GM12878 (cell line): Measurements from ENCODE around the gene RFK. TPM values are rescaled to one million over a fixed set of nuclear protein-coding genes. Genes with fewer than 3 reads are reported as not detected.

ENCODE experiments used
- ASH2L ChIP-seq: fragments of 300-600, 200-600 bp; sonication (generic); IDR thresholded peaks from 2 replicates; pipeline ENCODE4 v1.6.1; 2017; ENCODE audit warnings: low read depth, mild to moderate bottlenecking, borderline replicate concordance
- ATF7 ChIP-seq: fragments of 450-650 bp; IDR thresholded peaks from 2 replicates; pipeline ENCODE4 v1.6.1; 2016; ENCODE audit warnings: low read depth, mild to moderate bottlenecking
- CBX5 ChIP-seq: sonication (generic); IDR thresholded peaks from 2 replicates; pipeline ENCODE4 v1.6.1; 2016; ENCODE audit warnings: low read depth, moderate library complexity, mild to moderate bottlenecking, inconsistent platforms
- CHD2 ChIP-seq: IDR thresholded peaks from 2 replicates; pipeline ENCODE4 v1.6.1; 2011; ENCODE audit warnings: low read depth, low read length, improper control_type of control experiment, borderline replicate concordance
- CREB1 ChIP-seq: IDR thresholded peaks from 2 replicates; pipeline ENCODE4 v1.6.1; 2012; ENCODE audit warnings: low read depth, mild to moderate bottlenecking, inconsistent platforms
- HDAC2 ChIP-seq: fragments of 200-600 bp; sonication (generic); IDR thresholded peaks from 2 replicates; pipeline ENCODE4 v1.6.1; 2017
- JUND ChIP-seq: IDR thresholded peaks from 2 replicates; pipeline ENCODE4 v1.6.1; 2012; ENCODE audit warnings: low read depth, mild to moderate bottlenecking, low read length, improper control_type of control experiment, moderate library complexity
- MXI1 ChIP-seq: fragments of 150-350 bp; IDR thresholded peaks from 2 replicates; pipeline ENCODE4 v1.6.1; 2011; ENCODE audit warnings: low read depth, mild to moderate bottlenecking, inconsistent platforms, low read length, improper control_type of control experiment
- MYB ChIP-seq: fragments of 150-350 bp; IDR thresholded peaks from 2 replicates; pipeline ENCODE4 v1.6.1; 2014; ENCODE audit warnings: mild to moderate bottlenecking, low read depth, low read length, borderline replicate concordance
- NRF1 ChIP-seq: conservative IDR thresholded peaks from 2 replicates; pipeline ENCODE4 v1.6.1; 2011; ENCODE audit warnings: mild to moderate bottlenecking, low read depth, low read length, improper control_type of control experiment
- POLR2AphosphoS5 ChIP-seq: IDR thresholded peaks from 2 replicates; pipeline ENCODE4 v1.6.1; 2011; ENCODE audit warnings: mild to moderate bottlenecking, low read length, inconsistent platforms
- POU2F2 ChIP-seq: IDR thresholded peaks from 3 replicates; pipeline ENCODE4 v1.6.1; 2011; ENCODE audit warnings: low read depth, mild to moderate bottlenecking, low read length, borderline replicate concordance
- RCOR1 ChIP-seq: conservative IDR thresholded peaks from 2 replicates; pipeline ENCODE4 v1.6.1; 2012; ENCODE audit warnings: low read depth, low read length, improper control_type of control experiment
- SMAD5 ChIP-seq: IDR thresholded peaks from 2 replicates; pipeline ENCODE4 v1.6.1; 2016; ENCODE audit warnings: antibody characterized with exemption, low read depth
- SREBF1 ChIP-seq: IDR thresholded peaks from 2 replicates; pipeline ENCODE4 v1.6.1; 2012; ENCODE audit warnings: mild to moderate bottlenecking, low read length
- SREBF2 ChIP-seq: IDR thresholded peaks from 2 replicates; pipeline ENCODE4 v1.6.1; 2012; ENCODE audit warnings: mild to moderate bottlenecking, low read length
- TBL1XR1 ChIP-seq: IDR thresholded peaks from 2 replicates; pipeline ENCODE4 v1.6.1; 2012; ENCODE audit warnings: low read depth, low read length, improper control_type of control experiment
- YBX1 ChIP-seq: fragments of 450-650 bp; IDR thresholded peaks from 2 replicates; pipeline ENCODE4 v1.6.1; 2016; ENCODE audit warnings: antibody characterized with exemption
- ZNF207 ChIP-seq: fragments of 450-650 bp; IDR thresholded peaks from 2 replicates; pipeline ENCODE4 v1.6.1; 2014; ENCODE audit warnings: antibody characterized with exemption, mild to moderate bottlenecking, borderline replicate concordance
- polyA plus RNA-seq, 11 experiments: library from polyadenylated mRNA; depleted of rRNA in 4 of 11; unstranded in 6 of 11; stranded (reverse) in 5 of 11; fragments of >200 nt; fragmentation: Nextera tagmentation in 4 of 11; fragmentation: Illumina TruSeq in 1 of 11; extraction: Ambion mirVana in 4 of 11; extraction: Trizol in 1 of 11; gene quantifications; 1 replicate in 1 of 11; 2 replicates in 10 of 11; pipeline versions ENCODE4 v1.2.1 to v1.2.3, GENCODE V29; 2011 to 2016; ENCODE audit warnings: inconsistent platforms in 2 of 11, missing spikeins in 2 of 11, low read depth in 1 of 11
- total RNA-seq, 4 experiments: library from RNA; depleted of rRNA in 3 of 4; stranded (reverse); fragments of >200 nt in 3 of 4; fragmentation: Illumina TruSeq in 1 of 4; extraction: Trizol in 1 of 4; gene quantifications; 2 replicates each; pipeline versions ENCODE4 v1.2.1 to v1.2.3, GENCODE V29; 2013 to 2021
- TF ChIP-seq, protein P1 (sequence below): IDR thresholded peaks from 2 replicates; pipeline ENCODE4 v1.6.1; 2012; ENCODE audit warnings: low read depth, low read length, improper control_type of control experiment
- TF ChIP-seq, protein P2 (sequence below): IDR thresholded peaks from 2 replicates; pipeline ENCODE4 v1.6.1; 2012; ENCODE audit warnings: mild to moderate bottlenecking, low read depth, low read length
- TF ChIP-seq, protein P3 (sequence below): IDR thresholded peaks from 2 replicates; pipeline ENCODE4 v1.6.1; 2012; ENCODE audit warnings: improper control_type of control experiment, low read depth, low read length; ENCODE audit not compliant: insufficient replicate concordance

Gene RFK
- total and polyA plus RNA-seq, 10 of the 15 experiments (the other 5 are each of a cell fraction or from before 2014, with no cell fraction given) = 4.4 to 18.6 (median 11.6) TPM

DNA sequence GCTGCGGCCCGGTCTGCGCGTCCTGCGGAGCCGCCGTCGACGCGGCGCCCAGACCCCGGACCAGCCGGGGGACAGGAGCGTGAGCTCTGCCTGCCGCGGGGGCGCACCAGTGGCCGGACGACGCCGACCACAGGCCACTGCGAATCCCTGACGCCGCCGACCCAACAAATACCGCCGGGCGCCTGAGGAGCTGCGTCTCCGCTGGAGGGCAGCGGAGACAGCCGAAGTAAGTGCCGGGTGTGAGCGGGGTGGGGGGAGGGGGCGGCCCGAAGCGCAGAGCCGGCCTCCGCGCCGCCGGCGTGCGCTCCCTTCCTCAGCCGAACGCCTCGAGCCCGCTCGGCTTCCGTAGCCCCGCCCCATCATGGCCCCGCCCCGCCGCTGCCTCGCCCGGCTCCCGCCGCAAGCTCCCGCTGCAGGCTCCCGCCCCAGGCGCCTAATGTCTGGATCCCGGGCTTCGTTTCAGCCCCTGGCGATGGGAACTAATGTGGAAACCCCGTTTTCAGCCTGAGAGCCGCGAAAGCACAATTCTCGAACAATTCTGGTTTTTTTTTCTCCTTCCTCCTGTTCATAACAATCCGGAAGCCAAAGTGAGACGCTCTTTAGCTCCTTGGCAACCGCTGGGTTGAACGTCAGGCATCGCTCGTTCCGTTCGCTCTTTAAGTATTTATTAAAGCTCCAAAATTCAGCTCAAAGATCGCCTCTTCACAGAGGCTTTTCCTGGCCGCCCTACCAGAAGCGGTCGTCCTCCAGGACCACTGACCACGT, at the start of gene RFK (continued):
- TF ChIP-seq, protein P1, sequence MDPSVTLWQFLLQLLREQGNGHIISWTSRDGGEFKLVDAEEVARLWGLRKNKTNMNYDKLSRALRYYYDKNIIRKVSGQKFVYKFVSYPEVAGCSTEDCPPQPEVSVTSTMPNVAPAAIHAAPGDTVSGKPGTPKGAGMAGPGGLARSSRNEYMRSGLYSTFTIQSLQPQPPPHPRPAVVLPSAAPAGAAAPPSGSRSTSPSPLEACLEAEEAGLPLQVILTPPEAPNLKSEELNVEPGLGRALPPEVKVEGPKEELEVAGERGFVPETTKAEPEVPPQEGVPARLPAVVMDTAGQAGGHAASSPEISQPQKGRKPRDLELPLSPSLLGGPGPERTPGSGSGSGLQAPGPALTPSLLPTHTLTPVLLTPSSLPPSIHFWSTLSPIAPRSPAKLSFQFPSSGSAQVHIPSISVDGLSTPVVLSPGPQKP = no peak
- TF ChIP-seq ZNF207 (no peak), RCOR1 (no peak), CBX5 (no peak), CHD2 (peak; percentile 70; the same call in 1 of the 2 replicates), SREBF1 (no peak), MXI1 (peak; percentile 89), POLR2AphosphoS5 (peak; percentile 61; the same call in 1 of the 2 replicates), MYB (no peak), HDAC2 (no peak), ASH2L (no peak), POU2F2 (no peak), NRF1 (no peak), YBX1 (no peak), CREB1 (no peak), SMAD5 (no peak), ATF7 (no peak; the same call in 1 of the 2 replicates), TBL1XR1 (no peak), JUND (no peak), SREBF2 (no peak)
- TF ChIP-seq, protein P2, sequence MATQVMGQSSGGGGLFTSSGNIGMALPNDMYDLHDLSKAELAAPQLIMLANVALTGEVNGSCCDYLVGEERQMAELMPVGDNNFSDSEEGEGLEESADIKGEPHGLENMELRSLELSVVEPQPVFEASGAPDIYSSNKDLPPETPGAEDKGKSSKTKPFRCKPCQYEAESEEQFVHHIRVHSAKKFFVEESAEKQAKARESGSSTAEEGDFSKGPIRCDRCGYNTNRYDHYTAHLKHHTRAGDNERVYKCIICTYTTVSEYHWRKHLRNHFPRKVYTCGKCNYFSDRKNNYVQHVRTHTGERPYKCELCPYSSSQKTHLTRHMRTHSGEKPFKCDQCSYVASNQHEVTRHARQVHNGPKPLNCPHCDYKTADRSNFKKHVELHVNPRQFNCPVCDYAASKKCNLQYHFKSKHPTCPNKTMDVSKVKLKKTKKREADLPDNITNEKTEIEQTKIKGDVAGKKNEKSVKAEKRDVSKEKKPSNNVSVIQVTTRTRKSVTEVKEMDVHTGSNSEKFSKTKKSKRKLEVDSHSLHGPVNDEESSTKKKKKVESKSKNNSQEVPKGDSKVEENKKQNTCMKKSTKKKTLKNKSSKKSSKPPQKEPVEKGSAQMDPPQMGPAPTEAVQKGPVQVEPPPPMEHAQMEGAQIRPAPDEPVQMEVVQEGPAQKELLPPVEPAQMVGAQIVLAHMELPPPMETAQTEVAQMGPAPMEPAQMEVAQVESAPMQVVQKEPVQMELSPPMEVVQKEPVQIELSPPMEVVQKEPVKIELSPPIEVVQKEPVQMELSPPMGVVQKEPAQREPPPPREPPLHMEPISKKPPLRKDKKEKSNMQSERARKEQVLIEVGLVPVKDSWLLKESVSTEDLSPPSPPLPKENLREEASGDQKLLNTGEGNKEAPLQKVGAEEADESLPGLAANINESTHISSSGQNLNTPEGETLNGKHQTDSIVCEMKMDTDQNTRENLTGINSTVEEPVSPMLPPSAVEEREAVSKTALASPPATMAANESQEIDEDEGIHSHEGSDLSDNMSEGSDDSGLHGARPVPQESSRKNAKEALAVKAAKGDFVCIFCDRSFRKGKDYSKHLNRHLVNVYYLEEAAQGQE = no peak
- TF ChIP-seq, protein P3, sequence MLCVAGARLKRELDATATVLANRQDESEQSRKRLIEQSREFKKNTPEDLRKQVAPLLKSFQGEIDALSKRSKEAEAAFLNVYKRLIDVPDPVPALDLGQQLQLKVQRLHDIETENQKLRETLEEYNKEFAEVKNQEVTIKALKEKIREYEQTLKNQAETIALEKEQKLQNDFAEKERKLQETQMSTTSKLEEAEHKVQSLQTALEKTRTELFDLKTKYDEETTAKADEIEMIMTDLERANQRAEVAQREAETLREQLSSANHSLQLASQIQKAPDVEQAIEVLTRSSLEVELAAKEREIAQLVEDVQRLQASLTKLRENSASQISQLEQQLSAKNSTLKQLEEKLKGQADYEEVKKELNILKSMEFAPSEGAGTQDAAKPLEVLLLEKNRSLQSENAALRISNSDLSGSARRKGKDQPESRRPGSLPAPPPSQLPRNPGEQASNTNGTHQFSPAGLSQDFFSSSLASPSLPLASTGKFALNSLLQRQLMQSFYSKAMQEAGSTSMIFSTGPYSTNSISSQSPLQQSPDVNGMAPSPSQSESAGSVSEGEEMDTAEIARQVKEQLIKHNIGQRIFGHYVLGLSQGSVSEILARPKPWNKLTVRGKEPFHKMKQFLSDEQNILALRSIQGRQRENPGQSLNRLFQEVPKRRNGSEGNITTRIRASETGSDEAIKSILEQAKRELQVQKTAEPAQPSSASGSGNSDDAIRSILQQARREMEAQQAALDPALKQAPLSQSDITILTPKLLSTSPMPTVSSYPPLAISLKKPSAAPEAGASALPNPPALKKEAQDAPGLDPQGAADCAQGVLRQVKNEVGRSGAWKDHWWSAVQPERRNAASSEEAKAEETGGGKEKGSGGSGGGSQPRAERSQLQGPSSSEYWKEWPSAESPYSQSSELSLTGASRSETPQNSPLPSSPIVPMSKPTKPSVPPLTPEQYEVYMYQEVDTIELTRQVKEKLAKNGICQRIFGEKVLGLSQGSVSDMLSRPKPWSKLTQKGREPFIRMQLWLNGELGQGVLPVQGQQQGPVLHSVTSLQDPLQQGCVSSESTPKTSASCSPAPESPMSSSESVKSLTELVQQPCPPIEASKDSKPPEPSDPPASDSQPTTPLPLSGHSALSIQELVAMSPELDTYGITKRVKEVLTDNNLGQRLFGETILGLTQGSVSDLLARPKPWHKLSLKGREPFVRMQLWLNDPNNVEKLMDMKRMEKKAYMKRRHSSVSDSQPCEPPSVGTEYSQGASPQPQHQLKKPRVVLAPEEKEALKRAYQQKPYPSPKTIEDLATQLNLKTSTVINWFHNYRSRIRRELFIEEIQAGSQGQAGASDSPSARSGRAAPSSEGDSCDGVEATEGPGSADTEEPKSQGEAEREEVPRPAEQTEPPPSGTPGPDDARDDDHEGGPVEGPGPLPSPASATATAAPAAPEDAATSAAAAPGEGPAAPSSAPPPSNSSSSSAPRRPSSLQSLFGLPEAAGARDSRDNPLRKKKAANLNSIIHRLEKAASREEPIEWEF = no peak
